ENCODE measurements around the gene BCL3. TPM values are rescaled to one million over a fixed set of nuclear protein-coding genes. Genes with fewer than 3 reads are reported as not detected.

BCL3 gene
- total RNA-seq, 1 donor from 2014 or later = 2.1 TPM

DNA sequence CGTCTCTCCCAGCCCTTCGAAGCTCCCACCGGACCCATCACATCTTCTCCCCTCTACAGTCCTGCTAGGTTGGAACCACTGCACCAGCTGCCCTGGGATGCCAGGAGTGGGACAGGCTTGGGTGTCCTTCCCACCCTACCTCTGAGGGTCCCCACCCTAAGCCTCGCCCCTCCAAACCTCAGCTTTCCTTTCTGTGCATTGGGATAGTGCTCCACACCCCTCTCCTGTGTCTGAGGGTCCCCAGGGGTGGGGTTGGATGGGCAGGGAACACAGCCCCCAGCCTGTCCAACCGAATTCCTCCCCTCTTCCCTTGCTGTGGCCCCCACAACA lies 1.9 kb upstream of the BCL3 start:
- no peaks in the 10 kb centered on the region for H3K27me3 ChIP-seq (ENCODE audit: control insufficient read depth, insufficient read depth, low read length)
- FAIRE-seq (peak; percentile 43), DNase-seq (ENCODE audit: low read depth) (no peak)
- TF ChIP-seq, protein P1, sequence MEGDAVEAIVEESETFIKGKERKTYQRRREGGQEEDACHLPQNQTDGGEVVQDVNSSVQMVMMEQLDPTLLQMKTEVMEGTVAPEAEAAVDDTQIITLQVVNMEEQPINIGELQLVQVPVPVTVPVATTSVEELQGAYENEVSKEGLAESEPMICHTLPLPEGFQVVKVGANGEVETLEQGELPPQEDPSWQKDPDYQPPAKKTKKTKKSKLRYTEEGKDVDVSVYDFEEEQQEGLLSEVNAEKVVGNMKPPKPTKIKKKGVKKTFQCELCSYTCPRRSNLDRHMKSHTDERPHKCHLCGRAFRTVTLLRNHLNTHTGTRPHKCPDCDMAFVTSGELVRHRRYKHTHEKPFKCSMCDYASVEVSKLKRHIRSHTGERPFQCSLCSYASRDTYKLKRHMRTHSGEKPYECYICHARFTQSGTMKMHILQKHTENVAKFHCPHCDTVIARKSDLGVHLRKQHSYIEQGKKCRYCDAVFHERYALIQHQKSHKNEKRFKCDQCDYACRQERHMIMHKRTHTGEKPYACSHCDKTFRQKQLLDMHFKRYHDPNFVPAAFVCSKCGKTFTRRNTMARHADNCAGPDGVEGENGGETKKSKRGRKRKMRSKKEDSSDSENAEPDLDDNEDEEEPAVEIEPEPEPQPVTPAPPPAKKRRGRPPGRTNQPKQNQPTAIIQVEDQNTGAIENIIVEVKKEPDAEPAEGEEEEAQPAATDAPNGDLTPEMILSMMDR (IDR thresholded peaks at IDR 0.05; ENCODE audit: insufficient read depth, low read length, severe bottlenecking) = no peak
- no peak overlapping the region for H3K4me3 ChIP-seq (ENCODE audit: low read depth, low read length)
- H3K36me3 ChIP-seq (ENCODE audit: control insufficient read depth, insufficient read depth, low read length) = peaks cover 11% of the 10 kb centered on the region

DNA sequence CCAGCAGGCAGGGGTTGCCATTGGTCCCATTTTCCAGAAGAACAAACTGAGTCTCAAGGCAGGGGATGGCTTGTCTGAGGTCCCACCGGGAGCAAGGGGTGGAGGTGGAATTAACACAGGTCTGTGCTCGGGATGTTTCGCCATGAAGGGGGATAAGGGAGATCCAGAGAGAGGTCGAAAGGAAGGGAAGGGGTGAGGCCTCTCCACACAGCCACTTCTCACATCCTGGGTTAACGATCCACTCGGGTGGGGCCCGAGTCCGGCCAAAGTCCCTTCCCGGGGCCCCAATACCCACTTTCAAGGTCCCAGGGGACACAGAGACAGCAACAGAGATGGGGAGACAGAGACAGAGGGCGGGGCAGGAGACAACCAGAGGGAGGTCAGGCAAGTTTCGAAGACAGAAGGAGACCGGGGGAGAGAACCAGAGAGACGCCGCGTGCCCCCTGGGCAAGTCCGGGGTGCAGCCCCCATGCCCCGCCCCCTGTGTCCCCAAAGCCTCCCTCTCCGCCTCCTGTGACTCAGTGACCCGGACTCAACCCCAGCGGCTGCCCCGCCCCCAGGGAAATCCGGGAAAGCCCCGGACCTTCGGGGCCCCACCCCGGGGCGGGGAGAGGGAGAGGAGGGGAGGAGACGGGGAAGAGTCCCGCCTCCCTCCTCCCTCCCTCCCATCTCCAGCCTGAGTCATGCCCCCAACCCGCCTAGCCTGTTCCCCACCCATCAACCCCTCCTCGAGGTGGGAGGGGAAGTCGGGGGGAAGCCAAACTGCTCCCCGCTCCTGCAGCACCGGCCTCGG lies 1.4 kb upstream of the BCL3 start:
- TF ChIP-seq, protein P1 (IDR thresholded peaks at IDR 0.05; ENCODE audit: insufficient read depth, low read length, severe bottlenecking) = no peak
- DNase-seq (ENCODE audit: low read depth) (peak; percentile 87), FAIRE-seq (no peak)
- Histone ChIP-seq H3K36me3 (ENCODE audit: control insufficient read depth, insufficient read depth, low read length) (peaks cover 11% of the 10 kb centered on the region), H3K27me3 (ENCODE audit: control insufficient read depth, insufficient read depth, low read length) (no peaks in the 10 kb centered on the region), H3K4me3 (ENCODE audit: low read depth, low read length) (peak overlapping the region; percentile 66)

DNA sequence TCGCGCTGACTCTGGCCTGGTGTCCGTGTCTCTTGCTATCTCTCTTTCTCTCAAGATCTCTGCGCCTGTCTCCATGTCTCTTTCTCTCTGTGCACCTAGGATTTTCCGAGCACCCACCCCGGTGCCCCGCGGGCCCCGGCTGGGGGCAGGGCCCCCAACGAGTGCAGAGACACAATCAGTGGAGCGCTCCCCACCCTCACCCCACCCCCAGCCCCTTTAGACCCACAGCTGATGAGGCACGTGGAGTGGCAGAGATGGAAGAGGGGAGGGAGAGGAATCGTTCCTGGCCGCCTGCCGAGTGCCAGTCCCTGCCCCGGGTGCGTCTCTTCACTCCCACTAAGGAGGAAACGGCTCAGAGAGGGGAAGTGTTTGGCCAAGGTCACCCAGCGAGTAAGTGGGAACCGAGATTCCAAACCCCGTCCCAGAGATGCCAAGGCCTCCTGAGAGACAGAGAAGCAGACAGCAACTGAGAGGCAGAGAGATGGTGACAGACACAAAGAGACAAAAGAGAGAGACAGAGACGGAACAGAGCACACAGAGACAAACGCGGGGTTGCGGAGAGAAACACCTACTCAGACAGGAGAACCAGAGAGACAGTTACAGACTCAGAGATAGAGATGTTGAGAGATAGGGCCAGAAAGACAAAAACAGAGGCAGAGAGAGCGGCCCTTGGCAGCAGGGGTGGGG lies 626 bp upstream of the BCL3 start:
- H3K4me3 ChIP-seq (ENCODE audit: low read depth, low read length) = peak overlapping the region; percentile 66
- no peaks in the 10 kb centered on the region for H3K27me3 ChIP-seq (ENCODE audit: control insufficient read depth, insufficient read depth, low read length)
- peaks cover 13% of the 10 kb centered on the region for H3K36me3 ChIP-seq (ENCODE audit: control insufficient read depth, insufficient read depth, low read length)
- peak; percentile 52 for DNase-seq (ENCODE audit: low read depth)
- FAIRE-seq = no peak
- TF ChIP-seq, protein P1 (IDR thresholded peaks at IDR 0.05; ENCODE audit: insufficient read depth, low read length, severe bottlenecking) = no peak

DNA sequence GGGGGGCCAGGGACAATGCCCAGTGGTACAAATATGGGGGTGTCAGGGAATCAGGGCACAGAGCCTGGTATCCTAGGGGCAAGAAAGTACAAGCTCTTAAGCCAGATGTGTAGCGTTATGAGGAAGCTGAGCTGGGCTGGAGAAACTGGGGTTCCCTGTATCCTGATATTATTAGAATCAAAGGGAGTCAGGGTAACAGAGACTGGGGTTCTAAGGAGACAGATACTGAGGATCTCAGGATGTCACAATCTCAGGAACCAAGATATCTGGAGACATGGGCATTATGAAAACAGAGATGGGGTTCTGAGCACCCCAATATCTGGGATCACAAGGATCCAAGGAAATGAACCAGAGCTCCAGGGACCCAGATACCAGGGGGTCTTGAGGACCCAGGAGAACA lies 784 bp downstream of the BCL3 start:
- TF ChIP-seq, protein P1 (IDR thresholded peaks at IDR 0.05; ENCODE audit: insufficient read depth, low read length, severe bottlenecking) = no peak
- FAIRE-seq = no peak
- Histone ChIP-seq H3K36me3 (ENCODE audit: control insufficient read depth, insufficient read depth, low read length) (peaks cover 15% of the 10 kb centered on the region), H3K27me3 (ENCODE audit: control insufficient read depth, insufficient read depth, low read length) (no peaks in the 10 kb centered on the region), H3K4me3 (ENCODE audit: low read depth, low read length) (peak overlapping the region; percentile 66)
- DNase-seq (ENCODE audit: low read depth) = no peak

DNA sequence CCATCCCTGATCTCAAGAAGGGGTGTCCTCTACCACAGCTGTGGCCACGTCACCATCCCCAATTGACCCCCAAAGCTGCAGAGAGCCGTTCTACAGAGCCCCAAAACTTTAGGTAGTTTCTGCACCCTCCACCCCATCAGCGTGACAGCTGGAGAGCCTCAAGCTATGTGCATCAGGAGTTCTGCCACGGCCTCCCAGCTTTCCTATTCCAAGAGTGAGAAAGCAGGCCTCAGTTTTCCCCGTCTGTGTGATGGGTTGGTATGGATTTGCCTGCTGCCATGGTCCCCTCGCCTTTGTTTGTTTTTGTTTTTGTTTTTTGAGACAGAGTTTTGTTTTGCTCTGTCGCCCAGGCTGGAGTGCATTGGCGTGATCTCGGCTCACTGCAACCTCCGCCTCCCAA lies 1.5 kb downstream of the BCL3 start:
- TF ChIP-seq, protein P1 (IDR thresholded peaks at IDR 0.05; ENCODE audit: insufficient read depth, low read length, severe bottlenecking) = no peak
- no peak for FAIRE-seq
- H3K27me3 ChIP-seq (ENCODE audit: control insufficient read depth, insufficient read depth, low read length) = no peaks in the 10 kb centered on the region
- peaks cover 15% of the 10 kb centered on the region for H3K36me3 ChIP-seq (ENCODE audit: control insufficient read depth, insufficient read depth, low read length)
- DNase-seq (ENCODE audit: low read depth) = no peak
- H3K4me3 ChIP-seq (ENCODE audit: low read depth, low read length) = peak overlapping the region; percentile 66

Data from bronchial epithelial cell (primary cell).